GM23338 (cell line): ENCODE measurements around the gene DENND1B.

Source experiments
- CREB1 ChIP-seq: fragments of 250-450 bp; sonication (Bioruptor Pico); IDR thresholded peaks from 2 replicates; pipeline ENCODE4 v1.5.0; 2020; ENCODE audit warnings: low read depth, mild to moderate bottlenecking, moderate library complexity
- EZH2 ChIP-seq: fragments of 200-600 bp; sonication (generic); IDR thresholded peaks from one replicate; pipeline ENCODE4 v1.8.0; 2017; ENCODE audit warnings: antibody characterized with exemption, mild to moderate bottlenecking, low read depth; ENCODE audit not compliant: unreplicated experiment
- EZH2phosphoT487 ChIP-seq: fragments of 200-600 bp; sonication (generic); IDR thresholded peaks from one replicate; pipeline ENCODE4 v1.8.1; 2018; ENCODE audit warnings: antibody characterized with exemption; ENCODE audit not compliant: unreplicated experiment
- JUNB ChIP-seq: IDR thresholded peaks from one replicate; pipeline ENCODE4 v1.6.1; 2016; ENCODE audit warnings: antibody characterized with exemption; ENCODE audit not compliant: unreplicated experiment
- NANOG ChIP-seq: IDR thresholded peaks from 2 replicates; pipeline ENCODE4 v1.6.1; 2016; ENCODE audit warnings: antibody characterized with exemption, borderline replicate concordance
- POLR2AphosphoS5 ChIP-seq: IDR thresholded peaks from 2 replicates; pipeline ENCODE4 v1.6.1; 2016; ENCODE audit warnings: antibody characterized with exemption, low read depth
- ZNF114 ChIP-seq: fragments of 250-450 bp; sonication (Bioruptor Pico); IDR thresholded peaks from 2 replicates; pipeline ENCODE4 v1.5.0; 2020; ENCODE audit warnings: mild to moderate bottlenecking, moderate library complexity
- ZNF331 ChIP-seq: fragments of 250-450 bp; sonication (Bioruptor Pico); IDR thresholded peaks from 2 replicates; pipeline ENCODE4 v1.5.0; 2020; ENCODE audit warnings: low read depth, mild to moderate bottlenecking, moderate library complexity
- TF ChIP-seq, protein P1 (sequence below), 2 experiments: fragments of 200-600 bp in 1 of 2; sonication (generic) in 1 of 2; conservative IDR thresholded peaks; 2 replicates each; pipeline versions ENCODE4 v1.5.1 to v1.6.1; 2016 to 2017; ENCODE audit warnings: antibody characterized with exemption in 2 of 2, low read depth in 2 of 2, mild to moderate bottlenecking in 2 of 2, moderate library complexity in 1 of 2
- TF ChIP-seq, protein P2 (sequence below): IDR thresholded peaks from 2 replicates; pipeline ENCODE4 v1.6.1; 2016; ENCODE audit warnings: antibody characterized with exemption
- TF ChIP-seq, protein P3 (sequence below): IDR thresholded peaks from one replicate; pipeline ENCODE4 v1.6.1; 2018; ENCODE audit warnings: antibody characterized with exemption; ENCODE audit not compliant: unreplicated experiment
- TF ChIP-seq, protein P4 (sequence below): fragments of 250-450 bp; sonication (Bioruptor Pico); IDR thresholded peaks from 2 replicates; pipeline ENCODE4 v1.5.0; 2020; ENCODE audit warnings: mild to moderate bottlenecking, moderate library complexity

DNA sequence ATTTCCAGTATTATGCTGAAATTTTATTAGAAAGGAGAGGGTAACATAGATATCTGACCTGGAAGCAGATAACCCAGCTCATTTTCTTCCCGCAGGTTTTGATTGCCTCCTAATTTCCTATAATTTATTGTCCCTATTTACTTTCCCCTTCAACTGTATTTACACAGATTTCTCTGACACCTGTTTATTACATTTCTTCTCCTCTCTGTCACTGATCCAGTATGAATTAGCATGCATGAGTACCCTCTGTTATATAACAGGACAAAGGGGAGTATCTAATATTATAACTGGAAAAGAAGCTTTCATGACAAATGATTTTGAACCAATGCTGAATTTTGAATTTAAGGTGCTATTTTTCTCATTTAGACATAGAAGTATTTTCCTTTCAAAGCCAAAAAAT lies 37.4 kb downstream of the DENND1B start:
- TF ChIP-seq, protein P1, sequence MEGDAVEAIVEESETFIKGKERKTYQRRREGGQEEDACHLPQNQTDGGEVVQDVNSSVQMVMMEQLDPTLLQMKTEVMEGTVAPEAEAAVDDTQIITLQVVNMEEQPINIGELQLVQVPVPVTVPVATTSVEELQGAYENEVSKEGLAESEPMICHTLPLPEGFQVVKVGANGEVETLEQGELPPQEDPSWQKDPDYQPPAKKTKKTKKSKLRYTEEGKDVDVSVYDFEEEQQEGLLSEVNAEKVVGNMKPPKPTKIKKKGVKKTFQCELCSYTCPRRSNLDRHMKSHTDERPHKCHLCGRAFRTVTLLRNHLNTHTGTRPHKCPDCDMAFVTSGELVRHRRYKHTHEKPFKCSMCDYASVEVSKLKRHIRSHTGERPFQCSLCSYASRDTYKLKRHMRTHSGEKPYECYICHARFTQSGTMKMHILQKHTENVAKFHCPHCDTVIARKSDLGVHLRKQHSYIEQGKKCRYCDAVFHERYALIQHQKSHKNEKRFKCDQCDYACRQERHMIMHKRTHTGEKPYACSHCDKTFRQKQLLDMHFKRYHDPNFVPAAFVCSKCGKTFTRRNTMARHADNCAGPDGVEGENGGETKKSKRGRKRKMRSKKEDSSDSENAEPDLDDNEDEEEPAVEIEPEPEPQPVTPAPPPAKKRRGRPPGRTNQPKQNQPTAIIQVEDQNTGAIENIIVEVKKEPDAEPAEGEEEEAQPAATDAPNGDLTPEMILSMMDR (conservative IDR thresholded peaks at IDR 0.05; ENCODE audit: low read depth in 2 of 2) = no peak
- TF ChIP-seq, protein P2, sequence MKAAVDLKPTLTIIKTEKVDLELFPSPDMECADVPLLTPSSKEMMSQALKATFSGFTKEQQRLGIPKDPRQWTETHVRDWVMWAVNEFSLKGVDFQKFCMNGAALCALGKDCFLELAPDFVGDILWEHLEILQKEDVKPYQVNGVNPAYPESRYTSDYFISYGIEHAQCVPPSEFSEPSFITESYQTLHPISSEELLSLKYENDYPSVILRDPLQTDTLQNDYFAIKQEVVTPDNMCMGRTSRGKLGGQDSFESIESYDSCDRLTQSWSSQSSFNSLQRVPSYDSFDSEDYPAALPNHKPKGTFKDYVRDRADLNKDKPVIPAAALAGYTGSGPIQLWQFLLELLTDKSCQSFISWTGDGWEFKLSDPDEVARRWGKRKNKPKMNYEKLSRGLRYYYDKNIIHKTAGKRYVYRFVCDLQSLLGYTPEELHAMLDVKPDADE = no peak
- TF ChIP-seq, protein P3, sequence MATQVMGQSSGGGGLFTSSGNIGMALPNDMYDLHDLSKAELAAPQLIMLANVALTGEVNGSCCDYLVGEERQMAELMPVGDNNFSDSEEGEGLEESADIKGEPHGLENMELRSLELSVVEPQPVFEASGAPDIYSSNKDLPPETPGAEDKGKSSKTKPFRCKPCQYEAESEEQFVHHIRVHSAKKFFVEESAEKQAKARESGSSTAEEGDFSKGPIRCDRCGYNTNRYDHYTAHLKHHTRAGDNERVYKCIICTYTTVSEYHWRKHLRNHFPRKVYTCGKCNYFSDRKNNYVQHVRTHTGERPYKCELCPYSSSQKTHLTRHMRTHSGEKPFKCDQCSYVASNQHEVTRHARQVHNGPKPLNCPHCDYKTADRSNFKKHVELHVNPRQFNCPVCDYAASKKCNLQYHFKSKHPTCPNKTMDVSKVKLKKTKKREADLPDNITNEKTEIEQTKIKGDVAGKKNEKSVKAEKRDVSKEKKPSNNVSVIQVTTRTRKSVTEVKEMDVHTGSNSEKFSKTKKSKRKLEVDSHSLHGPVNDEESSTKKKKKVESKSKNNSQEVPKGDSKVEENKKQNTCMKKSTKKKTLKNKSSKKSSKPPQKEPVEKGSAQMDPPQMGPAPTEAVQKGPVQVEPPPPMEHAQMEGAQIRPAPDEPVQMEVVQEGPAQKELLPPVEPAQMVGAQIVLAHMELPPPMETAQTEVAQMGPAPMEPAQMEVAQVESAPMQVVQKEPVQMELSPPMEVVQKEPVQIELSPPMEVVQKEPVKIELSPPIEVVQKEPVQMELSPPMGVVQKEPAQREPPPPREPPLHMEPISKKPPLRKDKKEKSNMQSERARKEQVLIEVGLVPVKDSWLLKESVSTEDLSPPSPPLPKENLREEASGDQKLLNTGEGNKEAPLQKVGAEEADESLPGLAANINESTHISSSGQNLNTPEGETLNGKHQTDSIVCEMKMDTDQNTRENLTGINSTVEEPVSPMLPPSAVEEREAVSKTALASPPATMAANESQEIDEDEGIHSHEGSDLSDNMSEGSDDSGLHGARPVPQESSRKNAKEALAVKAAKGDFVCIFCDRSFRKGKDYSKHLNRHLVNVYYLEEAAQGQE = no peak
- TF ChIP-seq POLR2AphosphoS5 (no peak), CREB1 (CRISPR knock-in tag) (no peak), EZH2 (no peak), JUNB (no peak), EZH2phosphoT487 (no peak), ZNF331 (no peak), ZNF114 (CRISPR knock-in tag) (no peak), NANOG (no peak)
- TF ChIP-seq, protein P4, sequence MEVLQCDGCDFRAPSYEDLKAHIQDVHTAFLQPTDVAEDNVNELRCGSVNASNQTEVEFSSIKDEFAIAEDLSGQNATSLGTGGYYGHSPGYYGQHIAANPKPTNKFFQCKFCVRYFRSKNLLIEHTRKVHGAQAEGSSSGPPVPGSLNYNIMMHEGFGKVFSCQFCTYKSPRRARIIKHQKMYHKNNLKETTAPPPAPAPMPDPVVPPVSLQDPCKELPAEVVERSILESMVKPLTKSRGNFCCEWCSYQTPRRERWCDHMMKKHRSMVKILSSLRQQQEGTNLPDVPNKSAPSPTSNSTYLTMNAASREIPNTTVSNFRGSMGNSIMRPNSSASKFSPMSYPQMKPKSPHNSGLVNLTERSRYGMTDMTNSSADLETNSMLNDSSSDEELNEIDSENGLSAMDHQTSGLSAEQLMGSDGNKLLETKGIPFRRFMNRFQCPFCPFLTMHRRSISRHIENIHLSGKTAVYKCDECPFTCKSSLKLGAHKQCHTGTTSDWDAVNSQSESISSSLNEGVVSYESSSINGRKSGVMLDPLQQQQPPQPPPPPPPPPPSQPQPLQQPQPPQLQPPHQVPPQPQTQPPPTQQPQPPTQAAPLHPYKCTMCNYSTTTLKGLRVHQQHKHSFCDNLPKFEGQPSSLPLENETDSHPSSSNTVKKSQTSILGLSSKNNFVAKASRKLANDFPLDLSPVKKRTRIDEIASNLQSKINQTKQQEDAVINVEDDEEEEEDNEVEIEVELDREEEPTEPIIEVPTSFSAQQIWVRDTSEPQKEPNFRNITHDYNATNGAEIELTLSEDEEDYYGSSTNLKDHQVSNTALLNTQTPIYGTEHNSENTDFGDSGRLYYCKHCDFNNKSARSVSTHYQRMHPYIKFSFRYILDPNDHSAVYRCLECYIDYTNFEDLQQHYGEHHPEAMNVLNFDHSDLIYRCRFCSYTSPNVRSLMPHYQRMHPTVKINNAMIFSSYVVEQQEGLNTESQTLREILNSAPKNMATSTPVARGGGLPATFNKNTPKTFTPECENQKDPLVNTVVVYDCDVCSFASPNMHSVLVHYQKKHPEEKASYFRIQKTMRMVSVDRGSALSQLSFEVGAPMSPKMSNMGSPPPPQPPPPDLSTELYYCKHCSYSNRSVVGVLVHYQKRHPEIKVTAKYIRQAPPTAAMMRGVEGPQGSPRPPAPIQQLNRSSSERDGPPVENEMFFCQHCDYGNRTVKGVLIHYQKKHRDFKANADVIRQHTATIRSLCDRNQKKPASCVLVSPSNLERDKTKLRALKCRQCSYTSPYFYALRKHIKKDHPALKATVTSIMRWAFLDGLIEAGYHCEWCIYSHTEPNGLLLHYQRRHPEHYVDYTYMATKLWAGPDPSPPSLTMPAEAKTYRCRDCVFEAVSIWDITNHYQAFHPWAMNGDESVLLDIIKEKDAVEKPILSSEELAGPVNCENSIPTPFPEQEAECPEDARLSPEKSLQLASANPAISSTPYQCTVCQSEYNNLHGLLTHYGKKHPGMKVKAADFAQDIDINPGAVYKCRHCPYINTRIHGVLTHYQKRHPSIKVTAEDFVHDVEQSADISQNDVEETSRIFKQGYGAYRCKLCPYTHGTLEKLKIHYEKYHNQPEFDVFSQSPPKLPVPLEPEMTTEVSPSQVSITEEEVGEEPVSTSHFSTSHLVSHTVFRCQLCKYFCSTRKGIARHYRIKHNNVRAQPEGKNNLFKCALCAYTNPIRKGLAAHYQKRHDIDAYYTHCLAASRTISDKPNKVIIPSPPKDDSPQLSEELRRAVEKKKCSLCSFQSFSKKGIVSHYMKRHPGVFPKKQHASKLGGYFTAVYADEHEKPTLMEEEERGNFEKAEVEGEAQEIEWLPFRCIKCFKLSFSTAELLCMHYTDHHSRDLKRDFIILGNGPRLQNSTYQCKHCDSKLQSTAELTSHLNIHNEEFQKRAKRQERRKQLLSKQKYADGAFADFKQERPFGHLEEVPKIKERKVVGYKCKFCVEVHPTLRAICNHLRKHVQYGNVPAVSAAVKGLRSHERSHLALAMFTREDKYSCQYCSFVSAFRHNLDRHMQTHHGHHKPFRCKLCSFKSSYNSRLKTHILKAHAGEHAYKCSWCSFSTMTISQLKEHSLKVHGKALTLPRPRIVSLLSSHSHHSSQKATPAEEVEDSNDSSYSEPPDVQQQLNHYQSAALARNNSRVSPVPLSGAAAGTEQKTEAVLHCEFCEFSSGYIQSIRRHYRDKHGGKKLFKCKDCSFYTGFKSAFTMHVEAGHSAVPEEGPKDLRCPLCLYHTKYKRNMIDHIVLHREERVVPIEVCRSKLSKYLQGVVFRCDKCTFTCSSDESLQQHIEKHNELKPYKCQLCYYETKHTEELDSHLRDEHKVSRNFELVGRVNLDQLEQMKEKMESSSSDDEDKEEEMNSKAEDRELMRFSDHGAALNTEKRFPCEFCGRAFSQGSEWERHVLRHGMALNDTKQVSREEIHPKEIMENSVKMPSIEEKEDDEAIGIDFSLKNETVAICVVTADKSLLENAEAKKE (CRISPR knock-in tag) = no peak
